GM19324 (cell line): Measurements from ENCODE around the gene RGL3.
A peak's percentile ranks its signal among the peaks of the same experiment; 100 is the strongest.
"Not testable (repeated sequence)": the region's sequence is repeated elsewhere in the genome, so short reads cannot be mapped to it uniquely, and the experiment has no call there.

Experiments used
- ATAC-seq: cut with Tn5 transposase; IDR thresholded peaks from one replicate; pipeline ENCODE4 v1.9.1; 2021; ENCODE audit warnings: mild to moderate bottlenecking, moderate library complexity; ENCODE audit not compliant: unreplicated experiment, low FRiP score

Gene RGL3

DNA sequence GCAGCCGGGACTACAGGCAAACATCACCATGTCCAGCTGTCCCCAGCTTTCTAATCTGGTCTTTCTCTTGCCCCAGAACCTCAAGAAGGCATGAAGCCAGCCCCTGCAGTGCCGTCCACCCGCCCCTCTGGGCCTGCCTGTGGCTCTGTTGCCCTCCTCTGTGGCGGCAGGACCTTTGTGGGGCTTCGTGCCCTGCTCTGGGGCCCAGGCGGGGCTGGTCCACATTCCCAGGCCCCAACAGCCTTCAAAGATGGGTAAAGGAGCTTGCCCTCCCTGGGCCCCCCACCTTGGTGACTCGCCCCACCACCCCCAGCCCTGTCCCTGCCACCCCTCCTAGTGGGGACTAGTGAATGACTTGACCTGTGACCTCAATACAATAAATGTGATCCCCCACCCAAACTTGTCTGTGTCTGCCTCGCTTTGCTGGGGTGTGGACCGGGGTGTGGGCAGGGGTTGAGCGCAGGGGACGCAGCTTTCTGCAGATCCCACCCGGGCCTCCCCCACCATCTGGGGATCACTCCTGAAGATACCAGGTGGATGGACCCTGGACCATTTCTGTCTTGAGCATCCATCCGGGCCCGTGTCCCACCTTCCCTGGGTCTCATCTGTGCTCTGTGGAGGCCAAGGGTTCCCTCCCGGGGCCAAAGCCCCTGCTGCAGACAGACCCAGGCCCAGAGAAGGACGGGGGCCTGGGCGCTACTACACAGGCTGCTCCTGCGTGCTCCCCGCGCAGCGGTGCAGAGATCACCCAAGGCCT is 31.6 kb upstream of the RGL3 start:
- ATAC-seq, result no peak

DNA sequence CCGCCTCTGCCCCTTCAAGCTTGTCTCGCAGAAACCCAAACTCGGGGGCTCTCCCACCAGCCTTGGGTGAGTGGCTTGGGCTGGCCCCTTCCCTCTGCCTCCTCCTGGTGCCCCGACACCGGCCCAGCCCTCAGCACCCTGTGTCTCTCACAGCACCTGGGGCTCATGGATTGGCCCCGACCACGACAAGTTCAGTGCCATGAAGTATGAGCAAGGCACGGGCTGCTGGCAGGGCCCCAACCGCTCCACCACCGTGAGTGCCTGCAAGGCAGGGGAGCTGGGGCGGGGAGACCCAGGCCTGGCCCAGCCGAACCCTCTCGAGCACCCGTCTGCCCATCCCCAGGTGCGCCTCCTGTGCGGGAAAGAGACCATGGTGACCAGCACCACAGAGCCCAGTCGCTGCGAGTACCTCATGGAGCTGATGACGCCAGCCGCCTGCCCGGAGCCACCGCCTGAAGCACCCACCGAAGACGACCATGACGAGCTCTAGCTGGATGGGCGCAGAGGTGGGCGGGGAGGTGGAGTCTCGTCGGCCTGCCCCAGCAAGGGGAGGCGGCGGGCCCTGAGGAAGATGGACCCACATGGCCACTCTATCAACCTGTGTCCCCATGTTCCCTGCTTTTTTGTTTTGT is 29.9 kb upstream of the RGL3 start:
- no peak for ATAC-seq

DNA sequence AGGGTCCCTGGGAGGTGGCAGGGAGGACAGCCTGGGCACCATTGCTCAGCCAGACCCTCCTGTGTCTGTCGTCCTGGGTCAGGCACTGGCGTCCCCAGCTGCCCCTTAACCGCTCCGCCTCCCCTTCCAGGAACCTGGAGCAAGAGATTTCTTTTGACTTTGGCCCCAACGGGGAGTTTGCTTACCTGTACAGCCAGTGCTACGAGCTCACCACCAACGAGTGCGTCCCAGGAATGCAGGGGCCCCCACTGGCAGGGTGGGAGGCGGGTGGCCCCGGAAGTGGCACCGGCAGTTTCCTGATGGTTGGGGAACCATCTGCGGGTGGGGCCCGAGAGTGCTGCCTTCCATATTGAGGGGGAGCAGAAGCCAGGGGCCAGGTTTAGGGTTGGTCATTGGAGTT is 29.3 kb upstream of the RGL3 start:
- ATAC-seq, result no peak

DNA sequence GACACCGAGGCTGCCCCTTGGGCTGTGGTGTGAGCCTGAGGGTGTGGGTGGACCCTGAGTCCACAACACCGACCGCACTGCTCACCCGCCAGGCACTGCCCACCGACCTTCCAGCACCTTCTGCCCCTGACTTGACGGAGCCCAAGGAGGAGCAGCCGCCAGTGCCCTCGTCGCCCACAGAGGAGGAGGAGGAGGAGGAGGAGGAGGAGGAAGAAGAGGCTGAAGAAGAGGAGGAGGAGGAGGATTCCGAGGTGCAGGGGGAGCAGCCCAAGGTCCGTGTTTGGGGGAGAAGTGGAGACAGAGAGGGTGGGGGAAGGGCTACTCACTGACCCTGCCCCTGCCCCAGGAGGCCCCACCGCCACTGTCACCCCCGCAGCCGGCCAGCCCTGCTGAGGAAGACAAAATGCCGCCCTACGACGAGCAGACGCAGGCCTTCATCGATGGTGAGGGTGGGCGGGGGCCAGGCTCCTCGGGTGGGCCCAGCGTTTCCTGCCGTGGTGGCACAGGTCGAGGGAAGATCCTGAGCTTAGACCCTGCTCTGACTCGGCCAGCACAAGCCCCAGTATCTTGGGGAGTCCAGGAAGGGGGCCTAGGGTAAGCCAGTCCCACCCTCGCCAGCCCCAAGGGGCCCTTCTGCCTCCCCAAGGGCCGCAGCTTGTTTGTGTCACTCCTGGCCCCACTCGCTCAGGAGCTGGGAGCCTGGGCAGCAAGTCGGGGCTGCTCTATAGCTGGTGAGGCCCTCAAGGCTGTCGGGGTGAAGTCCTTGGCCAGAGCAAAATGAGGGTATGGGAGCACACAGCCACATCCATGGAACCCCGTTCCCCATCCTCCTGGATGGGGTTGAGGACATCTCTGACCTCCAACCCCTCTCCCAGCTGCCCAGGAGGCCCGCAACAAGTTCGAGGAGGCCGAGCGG is 28.5 kb upstream of the RGL3 start:
- no peak for ATAC-seq

DNA sequence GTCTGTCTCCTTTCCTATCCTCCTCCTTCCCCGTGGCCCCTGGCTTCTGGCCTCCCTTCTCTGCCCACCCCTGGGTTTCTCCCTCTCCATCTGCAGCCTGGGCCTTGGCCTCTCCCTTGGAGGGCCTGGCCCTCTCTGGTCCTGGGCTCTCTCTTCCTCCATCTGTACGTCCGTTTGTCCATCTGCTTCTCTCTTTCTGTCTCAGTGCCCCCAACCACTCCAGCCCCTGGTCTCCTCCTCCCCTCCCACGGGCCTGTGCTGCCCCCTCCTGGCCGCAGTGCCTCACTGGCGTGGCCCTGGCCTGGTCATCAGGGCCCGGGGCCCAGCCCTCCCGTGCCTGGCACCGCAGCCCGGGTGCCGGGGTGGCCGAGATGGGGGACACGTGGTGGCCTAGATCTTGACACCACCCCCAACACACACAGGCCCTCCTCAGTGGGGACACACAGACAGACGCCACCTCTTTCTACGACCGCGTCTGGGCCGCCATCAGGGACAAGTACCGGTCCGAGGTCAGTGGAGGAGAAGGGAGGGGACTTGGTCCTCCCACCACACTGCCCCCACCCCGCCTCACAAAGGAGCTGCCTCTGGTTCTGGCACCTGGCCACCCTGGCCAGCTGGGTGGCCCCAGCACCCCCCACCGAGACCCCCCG is 27.7 kb upstream of the RGL3 start:
- ATAC-seq, result no peak

DNA sequence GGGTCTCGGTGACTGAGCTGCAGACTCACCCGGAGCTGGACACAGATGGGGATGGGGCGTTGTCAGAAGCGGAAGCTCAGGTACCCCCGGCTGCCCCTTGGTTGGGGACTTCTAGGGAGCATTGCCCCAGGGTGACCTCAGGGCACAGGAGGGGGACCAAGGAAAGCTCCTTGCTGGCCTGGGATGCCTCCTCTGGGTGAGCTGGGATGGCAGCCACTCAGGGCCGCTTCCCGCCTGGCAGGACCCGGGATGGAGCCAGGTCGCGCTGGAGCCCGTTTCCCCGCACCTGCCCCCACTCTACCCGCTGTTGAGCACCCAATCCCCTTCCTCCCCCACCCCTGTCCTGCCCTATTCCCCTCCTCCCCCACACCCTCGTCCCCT is 27.1 kb upstream of the RGL3 start:
- no peak for ATAC-seq

DNA sequence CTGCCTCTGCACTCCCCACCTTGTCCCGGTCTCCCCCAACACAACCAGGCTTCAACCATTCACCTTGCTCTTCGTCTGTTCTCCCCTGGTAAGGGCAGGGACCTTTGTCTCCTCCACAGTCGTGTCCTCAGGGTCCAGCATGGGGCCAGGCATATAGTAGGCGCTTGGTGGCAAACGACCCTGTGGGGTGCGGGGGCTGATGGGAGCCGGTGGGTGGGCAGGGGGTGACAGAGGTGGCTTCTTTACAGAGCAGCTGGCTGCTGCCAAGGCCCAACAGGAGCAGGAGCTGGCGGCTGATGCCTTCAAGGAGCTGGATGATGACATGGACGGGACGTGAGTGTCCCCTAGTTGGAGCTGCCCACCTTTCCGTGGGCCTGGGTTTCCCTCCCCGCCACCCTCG is 26.0 kb upstream of the RGL3 start:
- ATAC-seq, result no peak

DNA sequence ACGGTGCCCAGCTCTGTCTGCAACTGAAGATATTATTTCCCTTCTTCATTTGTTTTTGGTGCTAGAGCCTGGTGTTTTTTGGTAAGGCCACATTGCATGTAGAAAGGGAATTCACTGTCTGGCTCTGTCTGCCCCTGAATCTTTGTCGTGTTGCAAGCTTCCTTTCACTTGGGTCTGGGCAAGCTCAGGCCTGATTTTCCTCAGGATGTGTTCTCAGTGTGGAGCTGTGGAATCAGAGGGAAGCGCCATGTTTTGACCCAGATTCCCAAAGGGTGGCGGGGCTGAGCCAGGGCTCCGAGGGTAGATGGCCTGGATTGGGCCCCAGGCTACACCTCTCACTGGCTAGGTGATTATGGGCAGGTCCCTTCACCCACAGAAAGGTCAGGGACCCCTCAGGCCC is 24.9 kb upstream of the RGL3 start:
- ATAC-seq, result no peak

DNA sequence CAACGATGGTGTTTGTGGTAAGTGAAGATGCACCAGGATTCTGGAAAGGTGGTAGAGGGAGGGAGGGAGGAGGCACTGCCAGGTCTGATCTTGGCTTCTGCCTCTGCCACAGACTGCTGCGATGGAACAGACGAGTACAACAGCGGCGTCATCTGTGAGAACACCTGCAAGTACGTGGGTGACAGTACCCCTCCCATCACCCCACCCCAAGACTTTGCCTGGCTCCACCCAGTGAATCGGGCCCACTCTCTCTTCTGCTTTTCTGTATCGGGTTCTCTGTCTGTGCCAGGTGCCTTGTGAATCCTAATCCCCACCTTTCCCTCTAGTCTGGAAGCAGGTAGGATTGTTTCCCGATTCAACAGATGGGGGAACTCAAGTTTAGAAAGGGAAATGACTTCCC is 18.8 kb upstream of the RGL3 start:
- no peak for ATAC-seq

DNA sequence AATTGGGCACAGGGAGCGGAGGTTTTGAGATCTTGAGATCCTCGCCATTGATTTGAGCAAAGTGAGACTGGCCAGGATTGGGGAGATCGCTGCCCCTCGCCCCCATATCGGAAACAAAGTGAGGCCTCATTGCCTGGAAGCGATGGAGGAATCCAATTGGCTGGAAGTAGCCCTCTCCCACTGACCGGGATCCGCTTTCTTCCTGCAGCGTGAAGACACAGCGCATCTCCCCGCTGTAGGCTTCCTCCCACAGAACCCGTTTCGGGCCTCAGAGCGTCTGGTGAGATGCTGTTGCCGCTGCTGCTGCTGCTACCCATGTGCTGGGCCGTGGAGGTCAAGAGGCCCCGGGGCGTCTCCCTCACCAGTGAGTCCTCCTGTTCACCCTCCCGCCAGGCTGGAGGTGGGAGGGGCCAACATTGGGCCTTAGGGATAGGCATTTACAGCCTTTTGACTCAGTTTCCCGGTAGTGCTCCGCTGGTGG is 16.8 kb upstream of the RGL3 start:
- no peak for ATAC-seq

DNA sequence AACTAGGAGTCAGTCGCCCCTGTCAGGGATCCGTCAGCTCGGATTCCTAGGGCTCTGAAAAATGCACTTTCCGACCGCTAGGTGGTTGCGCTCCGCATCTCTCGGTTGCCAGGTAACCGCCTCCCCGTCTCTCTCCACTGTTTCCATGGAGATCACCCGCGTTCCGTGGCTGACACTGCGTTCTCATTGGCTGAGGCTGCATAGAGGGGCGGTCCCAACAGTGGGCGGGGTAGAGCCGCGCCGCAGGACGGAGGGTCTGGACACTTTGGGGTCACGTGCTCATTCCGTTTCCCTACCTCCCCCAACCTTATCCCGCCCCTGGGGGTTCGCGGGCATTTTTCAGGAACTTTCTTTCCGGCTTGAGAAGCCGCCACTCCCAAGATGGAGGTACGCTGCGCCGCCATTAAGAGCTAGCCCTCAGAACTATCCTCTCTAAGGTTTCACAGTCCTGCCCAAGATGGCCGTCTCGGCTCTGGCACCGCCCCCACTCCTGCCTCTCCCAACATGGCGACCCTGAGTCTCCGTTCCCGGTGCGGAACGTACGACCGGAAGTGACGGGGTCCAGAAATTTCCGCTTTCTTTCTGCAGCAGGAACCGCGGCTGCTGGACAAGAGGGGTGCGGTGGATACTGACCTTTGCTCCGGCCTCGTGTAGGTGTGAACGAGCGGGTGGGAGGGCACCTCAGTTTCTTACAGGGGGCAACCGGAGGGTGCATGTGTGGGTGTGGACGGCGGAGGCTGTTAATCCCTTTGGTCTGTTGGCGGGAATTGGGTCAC is 16.1 kb upstream of the RGL3 start, which contains the start of the genes ODAD3 and PRKCSH:
Gene ODAD3, minus strand, starts transcription at position 65 of the 776 bp plus-strand sequence. CDS start 105 bp downstream, outside the sequence.
Gene PRKCSH, plus strand, starts transcription at position 579 of the 776 bp plus-strand sequence. CDS start 483 bp downstream, outside the sequence.
- ATAC-seq, result peak; percentile 91

DNA sequence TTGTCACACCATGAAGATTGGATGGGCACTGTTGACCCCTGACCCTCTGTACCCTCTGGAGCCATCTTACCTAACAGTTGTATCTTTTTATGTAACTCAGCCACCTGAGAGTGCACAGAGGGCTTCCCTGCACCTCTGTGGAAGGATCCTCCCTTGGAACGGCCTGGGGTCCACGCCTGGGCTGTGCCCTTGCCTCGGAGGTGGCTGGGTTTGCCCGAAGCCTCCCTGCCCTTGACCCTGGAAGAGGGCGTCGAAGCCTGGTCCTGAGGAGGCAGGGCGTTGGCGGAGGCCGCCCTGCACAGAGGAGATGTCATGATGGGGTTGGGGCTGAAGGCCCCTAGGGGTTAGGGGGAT is 15.6 kb upstream of the RGL3 start:
- no peak for ATAC-seq

DNA sequence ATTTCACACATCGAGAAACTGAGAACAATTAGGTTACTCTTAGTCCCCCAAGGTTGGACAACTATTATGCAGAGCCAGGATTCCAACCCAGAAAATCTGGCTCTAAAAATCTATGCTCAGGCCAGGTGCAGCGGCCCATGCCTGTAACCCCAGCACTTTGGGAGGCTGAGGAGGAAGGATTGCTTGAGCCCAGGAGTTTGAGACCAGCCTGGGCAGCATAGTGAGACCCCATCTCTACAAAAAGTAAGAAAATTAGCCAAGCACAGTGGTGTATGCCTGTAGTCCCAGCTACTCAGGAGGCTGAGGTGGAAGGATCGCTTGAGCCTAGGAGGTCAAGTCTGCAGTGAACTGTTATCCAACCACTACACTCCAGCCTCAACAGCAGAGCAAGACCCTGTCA is 14.4 kb upstream of the RGL3 start:
- ATAC-seq, result not testable (repeated sequence)

DNA sequence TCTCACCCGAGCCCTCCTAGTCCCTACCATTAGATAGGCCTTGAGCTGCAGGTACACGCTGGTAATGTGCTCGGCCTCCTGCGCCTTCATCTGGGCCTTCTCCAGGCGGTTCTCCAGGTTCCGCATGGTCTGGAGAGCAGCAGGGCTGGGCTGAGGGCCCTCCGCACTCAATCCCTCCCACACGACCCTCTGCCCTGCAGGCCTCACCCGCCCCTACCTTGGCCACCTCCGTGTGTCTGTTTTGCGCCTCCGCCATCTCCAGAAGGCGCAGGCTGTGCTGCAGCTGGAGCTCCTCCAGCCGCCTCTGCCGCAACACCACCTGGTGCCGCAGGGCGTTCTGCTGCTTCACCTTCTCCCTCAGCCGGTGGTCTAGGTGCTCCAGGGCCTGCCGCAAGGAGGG is 7.5 kb upstream of the RGL3 start:
- no peak for ATAC-seq

DNA sequence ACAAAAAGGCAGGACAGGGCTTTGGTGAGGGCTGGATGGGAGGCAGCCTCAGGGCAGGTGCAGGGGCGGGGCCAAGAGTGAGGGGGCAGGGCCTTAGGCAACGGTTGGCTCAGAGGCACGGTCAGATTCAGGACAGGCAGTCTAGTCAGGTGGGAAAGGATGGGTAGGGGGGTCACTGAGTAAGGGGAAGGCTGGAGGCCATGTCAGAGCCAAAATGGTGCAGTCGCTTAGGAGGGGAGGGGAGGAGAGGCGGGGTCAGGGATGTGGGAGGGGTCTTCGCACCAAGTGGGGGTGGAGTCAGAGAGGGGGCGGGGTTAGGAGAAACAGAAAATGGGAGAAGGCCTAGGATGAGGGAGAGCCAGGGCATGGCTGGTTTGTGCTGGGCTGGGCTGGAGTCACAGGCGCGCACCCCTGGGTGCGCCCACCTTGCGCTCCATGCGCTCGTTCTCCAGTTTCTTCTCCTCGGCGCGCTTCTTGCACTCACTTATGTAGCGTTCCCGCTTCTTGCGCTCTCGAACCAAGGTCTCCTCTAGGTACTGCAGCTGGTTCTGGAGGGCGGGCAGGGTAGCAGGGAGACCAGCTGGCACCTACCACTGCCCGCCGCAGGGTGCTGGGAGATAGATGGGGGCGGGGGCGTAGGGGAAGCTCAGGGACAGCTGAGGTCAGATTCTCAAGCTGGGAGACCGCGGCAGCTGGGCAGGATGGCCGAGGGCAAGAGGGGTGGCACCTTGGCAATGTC is 6.8 kb upstream of the RGL3 start:
- ATAC-seq, result no peak

DNA sequence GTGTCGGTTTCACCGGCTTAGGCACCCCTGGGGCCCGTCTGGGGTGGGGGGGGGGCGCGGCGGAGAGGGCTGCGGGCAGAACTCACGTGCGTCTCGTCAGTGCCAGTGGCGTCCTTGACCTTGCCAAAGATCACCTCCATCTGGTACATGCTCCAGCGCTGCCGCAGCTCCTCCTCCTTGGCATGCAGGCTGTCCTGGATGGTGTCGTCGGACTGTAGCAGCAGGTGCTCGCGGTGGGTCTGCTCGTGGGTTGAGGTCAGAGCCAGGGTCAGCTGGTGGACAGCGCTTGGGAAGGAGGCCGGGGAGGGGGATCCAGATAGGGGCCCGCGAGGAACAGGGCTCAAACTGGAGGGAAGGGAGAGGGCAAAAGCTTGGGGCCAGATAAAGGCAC is 4.7 kb upstream of the RGL3 start:
- no peak for ATAC-seq

DNA sequence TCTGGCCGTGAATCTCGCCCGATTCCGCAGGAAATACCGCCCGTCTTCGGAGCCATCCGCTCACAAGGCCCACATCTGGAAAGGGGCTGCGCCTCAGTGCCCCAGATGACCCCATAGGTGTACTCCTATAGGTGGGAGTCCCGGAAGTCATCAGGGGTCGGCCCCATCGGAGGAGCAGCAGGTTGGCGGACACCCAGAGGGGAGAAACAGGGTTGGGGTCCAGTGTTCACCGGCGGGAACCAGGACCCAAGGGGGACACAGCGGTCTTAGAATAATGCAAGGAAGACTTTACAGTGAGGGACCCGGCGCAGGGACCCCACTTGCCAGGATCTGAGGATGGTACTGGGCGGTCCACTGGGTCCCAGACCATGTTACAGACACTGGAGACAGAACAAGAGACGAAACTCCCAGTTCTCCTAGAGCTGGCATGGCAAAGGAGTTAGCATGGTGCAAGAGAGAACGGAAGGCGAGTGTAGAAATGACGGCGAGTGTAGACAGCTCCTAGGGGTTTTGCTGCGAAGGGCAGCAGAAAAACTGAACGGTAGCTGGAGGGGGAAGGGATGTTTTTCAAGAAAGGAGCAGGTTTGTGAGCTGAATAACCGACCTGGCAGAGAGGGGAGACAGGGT is 4.2 kb upstream of the RGL3 start:
- ATAC-seq, result no peak

DNA sequence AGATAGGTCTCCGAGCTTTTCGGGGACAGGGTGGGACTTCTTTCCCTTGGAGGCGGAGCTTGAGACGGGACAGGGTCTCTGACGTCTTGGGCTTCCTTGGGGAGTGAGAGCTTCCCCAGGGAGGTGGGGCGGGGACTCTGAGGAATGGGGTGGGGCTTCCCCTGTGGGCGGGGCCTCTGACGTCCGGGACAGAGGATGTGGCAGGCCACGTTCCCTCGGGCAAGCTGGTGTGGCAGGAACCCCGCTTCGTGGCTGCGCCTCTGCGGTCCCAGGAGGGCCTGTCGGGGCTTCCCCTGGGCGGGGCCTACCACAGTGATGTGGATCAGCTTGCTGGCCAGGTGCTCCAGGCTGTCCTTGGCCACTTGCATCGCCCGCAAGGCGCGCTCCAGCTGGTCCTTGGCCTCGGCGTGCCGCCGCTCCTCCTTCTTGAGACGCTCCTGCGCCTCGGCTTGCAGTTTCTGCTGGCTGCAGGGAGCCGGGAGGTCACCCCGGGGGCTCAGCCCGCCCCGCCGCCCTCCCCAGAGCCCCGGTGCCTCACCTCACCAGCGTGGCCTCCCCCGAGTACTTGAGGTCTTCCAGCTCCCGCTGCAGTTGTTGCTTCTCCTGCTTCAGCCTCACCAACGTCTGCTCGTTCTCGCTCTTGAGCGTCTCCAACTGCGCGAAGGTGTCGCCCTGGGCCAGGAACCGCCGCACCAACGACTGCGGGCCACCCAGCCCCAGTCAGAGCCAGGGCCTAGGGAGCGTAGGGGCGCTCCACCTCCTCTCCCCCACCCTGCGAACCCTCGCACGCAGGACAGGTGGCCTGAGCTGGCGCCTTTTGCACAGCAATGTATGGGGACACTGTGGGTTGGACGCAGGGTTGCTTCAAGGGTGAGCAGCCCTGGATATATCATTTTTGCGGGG is 3.3 kb upstream of the RGL3 start:
- ATAC-seq, result no peak
